Activated T-helper 1 cell treated with anti-CD3 and anti-CD28 coated beads, Interleukin-12 subunit alpha, Interleukin-12 subunit beta, Interleukin-2, Interleukin-4 antibody, amounts not matched to agents 30 ng/mL and 10 ng/mL and 1 ng/mL, durations not matched to agents 14 hours and 24 hours and 36 hours (primary cell): ENCODE results near the gene COL25A1. TPM values are rescaled to one million over a fixed set of nuclear protein-coding genes. Genes with fewer than 3 reads are reported as not detected.
A peak's percentile ranks its signal among the peaks of the same experiment; 100 is the strongest.

Experiments
- DNase-seq: peaks from one replicate; pipeline ENCODE4 v3.0.0; 2021; ENCODE audit warnings: low spot score
- H3K27ac Mint-ChIP-seq: one replicate; pipeline ENCODE4 v1.8.0; 2021; ENCODE audit warnings: mild to moderate bottlenecking, mixed read lengths
- H3K27me3 Mint-ChIP-seq: one replicate; pipeline ENCODE4 v1.8.0; 2022; ENCODE audit warnings: mild to moderate bottlenecking, moderate library complexity, mixed read lengths; ENCODE audit not compliant: insufficient read depth
- H3K36me3 Mint-ChIP-seq: one replicate; pipeline ENCODE4 v1.8.0; 2021; ENCODE audit warnings: low read depth, mixed read lengths
- H3K4me1 Mint-ChIP-seq: one replicate; pipeline ENCODE4 v1.8.0; 2021; ENCODE audit warnings: low read depth, mixed read lengths
- H3K4me3 Mint-ChIP-seq: one replicate; pipeline ENCODE4 v1.8.0; 2021; ENCODE audit warnings: mild to moderate bottlenecking, moderate library complexity, mixed read lengths
- H3K9me3 Mint-ChIP-seq: one replicate; pipeline ENCODE4 v1.8.0; 2021; ENCODE audit warnings: mixed read lengths
- intact Hi-C: fragments of 100-400 bp; cut with micrococcal nuclease; formaldehyde crosslinking; loops from one replicate; pipeline ENCODE4 v1.15.1; 2024
- total RNA-seq: library from RNA; stranded (reverse); gene quantifications from 2 replicates; pipeline ENCODE4 v1.2.3, GENCODE V29; 2022

The COL25A1 gene
- not detected in 2 replicates for total RNA-seq

GRCh38 chr4:109302361-109303139, at the start of gene COL25A1:
COL25A1 (minus strand) TSS chr4:109302658.
- peak; percentile 21 for DNase-seq
- Mint-ChIP-seq H3K9me3 (no peaks in the 10 kb centered on the region), H3K36me3 (peaks cover 2% of the 10 kb centered on the region), H3K4me1 (no peaks in the 10 kb centered on the region), H3K4me3 (peak within 1 kb of the TSS; percentile 68), H3K27ac (no peak within 1 kb of the TSS), H3K27me3 (peaks cover 66% of the 10 kb centered on the region)
- intact Hi-C loops, result loop anchor here (5.0 kb wide), 1 partner anchor 105 kb away; no protein-coding TSS in a partner anchor

DNA sequence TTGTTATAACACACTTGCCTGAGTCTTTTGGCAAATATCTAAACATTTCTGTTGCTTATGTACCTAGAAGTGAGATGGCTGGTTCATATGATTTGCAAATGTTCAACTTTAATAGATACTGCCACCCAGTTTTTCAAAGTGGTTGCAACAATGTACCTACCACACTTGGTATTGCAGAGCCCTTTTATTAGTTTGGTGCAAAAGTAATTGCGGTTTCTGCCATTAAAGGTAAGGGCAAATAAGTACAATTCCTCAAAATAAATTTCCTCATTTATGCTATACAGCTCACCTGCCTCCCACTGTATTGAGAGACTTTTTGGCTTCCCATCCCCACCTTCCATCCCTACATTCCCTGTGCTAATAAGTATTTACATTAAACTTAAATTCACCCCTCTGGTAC, 47.7 kb upstream of the COL25A1 start:
- Mint-ChIP-seq H3K27ac (no peak overlapping the region), H3K4me1 (no peaks in the 10 kb centered on the region), H3K4me3 (no peak overlapping the region), H3K9me3 (peaks cover 6% of the 10 kb centered on the region), H3K27me3 (peaks cover 28% of the 10 kb centered on the region), H3K36me3 (no peaks in the 10 kb centered on the region)
- intact Hi-C loops, result no loop called here
- no peak for DNase-seq

GRCh38 chr4:109334129-109335105, 32.0 kb upstream of the COL25A1 start:
- Mint-ChIP-seq H3K27ac (no peak overlapping the region), H3K4me1 (no peaks in the 10 kb centered on the region), H3K36me3 (no peaks in the 10 kb centered on the region), H3K27me3 (peaks cover 15% of the 10 kb centered on the region), H3K4me3 (no peak overlapping the region), H3K9me3 (no peaks in the 10 kb centered on the region)
- no peak for DNase-seq
- intact Hi-C loops, result no loop called here

- Mint-ChIP-seq H3K4me3 (no peak overlapping the region), H3K27me3 (peaks cover 12% of the 10 kb centered on the region), H3K4me1 (no peaks in the 10 kb centered on the region), H3K27ac (no peak overlapping the region), H3K36me3 (no peaks in the 10 kb centered on the region), H3K9me3 (no peaks in the 10 kb centered on the region)
- intact Hi-C loops, result no loop called here
- DNase-seq, result no peak
Measured at GRCh38 chr4:109332926-109333464, 30.5 kb upstream of the COL25A1 start.

GRCh38 chr4:109327641-109328040, 25.2 kb upstream of the COL25A1 start:
- no peak overlapping the region for H3K4me3 Mint-ChIP-seq
- H3K4me1 Mint-ChIP-seq, result no peaks in the 10 kb centered on the region

DNA sequence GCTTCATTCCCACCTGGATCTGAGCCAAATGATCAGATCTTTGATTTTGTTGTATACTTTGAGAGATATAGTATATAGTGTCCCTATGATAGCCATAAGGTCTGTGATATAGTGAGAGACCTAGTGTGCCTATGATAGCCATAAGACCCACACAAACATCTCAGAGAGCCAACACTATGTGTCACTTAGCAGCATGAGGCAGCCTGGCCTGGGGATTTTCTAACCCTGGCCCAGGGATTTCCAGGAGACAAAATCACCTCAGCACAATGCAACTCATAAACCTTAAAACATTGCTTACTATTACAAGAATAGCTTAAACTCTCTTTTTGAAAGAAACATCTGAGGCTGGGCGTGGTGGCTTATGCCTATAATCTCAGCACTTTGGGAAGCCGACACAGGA, 23.2 kb upstream of the COL25A1 start:
- no peak for DNase-seq
- H3K27me3 Mint-ChIP-seq, result peaks cover 8% of the 10 kb centered on the region
- H3K4me1 Mint-ChIP-seq, result no peaks in the 10 kb centered on the region

More at GRCh38 chr4:109327641-109328040, 25.2 kb upstream of the COL25A1 start:
- Mint-ChIP-seq H3K27me3 (peaks cover 10% of the 10 kb centered on the region), H3K36me3 (no peaks in the 10 kb centered on the region), H3K9me3 (peaks cover 14% of the 10 kb centered on the region), H3K27ac (no peak overlapping the region)
- no peak for DNase-seq
- intact Hi-C loops, result no loop called here

DNA sequence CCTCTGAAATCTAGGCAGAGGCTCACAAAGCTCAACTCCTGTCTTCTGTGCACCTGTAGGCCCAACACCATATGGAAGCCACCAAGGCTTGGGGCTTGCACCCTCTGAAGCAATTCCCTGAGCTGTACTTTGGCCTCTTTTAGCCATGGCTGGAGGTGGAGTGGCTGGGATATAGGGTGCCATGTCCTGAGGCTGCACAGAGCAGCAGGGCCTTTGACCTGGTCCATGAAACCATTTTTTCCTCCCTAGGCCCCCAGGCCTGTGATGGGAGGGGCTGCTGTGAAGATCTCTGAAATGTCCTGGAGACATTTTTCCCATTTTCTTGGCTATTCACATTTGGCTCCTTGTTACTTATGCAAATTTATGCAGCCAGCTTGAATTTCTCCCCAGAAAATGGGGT, 20.9 kb upstream of the COL25A1 start:
- no peak for DNase-seq
- Mint-ChIP-seq H3K9me3 (peaks cover 21% of the 10 kb centered on the region), H3K27ac (no peak overlapping the region), H3K36me3 (no peaks in the 10 kb centered on the region), H3K27me3 (peaks cover 2% of the 10 kb centered on the region), H3K4me1 (no peaks in the 10 kb centered on the region), H3K4me3 (no peak overlapping the region)
- intact Hi-C loops, result no loop called here

More for the DNA sequence above, 23.2 kb upstream of the COL25A1 start:
- Mint-ChIP-seq H3K4me3 (no peak overlapping the region), H3K9me3 (peaks cover 21% of the 10 kb centered on the region), H3K36me3 (no peaks in the 10 kb centered on the region), H3K27ac (no peak overlapping the region)
- intact Hi-C loops, result no loop called here

- Mint-ChIP-seq H3K4me3 (no peak overlapping the region), H3K27ac (no peak overlapping the region), H3K36me3 (no peaks in the 10 kb centered on the region), H3K4me1 (no peaks in the 10 kb centered on the region), H3K27me3 (no peaks in the 10 kb centered on the region), H3K9me3 (peaks cover 25% of the 10 kb centered on the region)
- intact Hi-C loops, result no loop called here
- DNase-seq, result no peak
Measured at GRCh38 chr4:109321232-109321631, 18.8 kb upstream of the COL25A1 start.

- Mint-ChIP-seq H3K4me3 (no peak overlapping the region), H3K27ac (no peak overlapping the region), H3K4me1 (no peaks in the 10 kb centered on the region), H3K27me3 (peaks cover 2% of the 10 kb centered on the region), H3K9me3 (peaks cover 25% of the 10 kb centered on the region), H3K36me3 (no peaks in the 10 kb centered on the region)
- intact Hi-C loops, result no loop called here
- no peak for DNase-seq
Measured at GRCh38 chr4:109319684-109320083, 17.2 kb upstream of the COL25A1 start.

GRCh38 chr4:109319156-109319555, 16.7 kb upstream of the COL25A1 start:
- H3K27ac Mint-ChIP-seq, result no peak overlapping the region
- H3K36me3 Mint-ChIP-seq, result no peaks in the 10 kb centered on the region
- peaks cover 2% of the 10 kb centered on the region for H3K27me3 Mint-ChIP-seq
- H3K4me1 Mint-ChIP-seq, result no peaks in the 10 kb centered on the region
- H3K4me3 Mint-ChIP-seq, result no peak overlapping the region
- intact Hi-C loops, result no loop called here
- no peak for DNase-seq
- H3K9me3 Mint-ChIP-seq, result peaks cover 26% of the 10 kb centered on the region

- no peak overlapping the region for H3K27ac Mint-ChIP-seq
- peaks cover 4% of the 10 kb centered on the region for H3K27me3 Mint-ChIP-seq
- H3K36me3 Mint-ChIP-seq, result peaks cover 4% of the 10 kb centered on the region
- H3K9me3 Mint-ChIP-seq, result peaks cover 18% of the 10 kb centered on the region
- H3K4me3 Mint-ChIP-seq, result no peak overlapping the region
- H3K4me1 Mint-ChIP-seq, result no peaks in the 10 kb centered on the region
- intact Hi-C loops, result no loop called here
- DNase-seq, result no peak
Measured at GRCh38 chr4:109315818-109316217, 13.4 kb upstream of the COL25A1 start.

DNA sequence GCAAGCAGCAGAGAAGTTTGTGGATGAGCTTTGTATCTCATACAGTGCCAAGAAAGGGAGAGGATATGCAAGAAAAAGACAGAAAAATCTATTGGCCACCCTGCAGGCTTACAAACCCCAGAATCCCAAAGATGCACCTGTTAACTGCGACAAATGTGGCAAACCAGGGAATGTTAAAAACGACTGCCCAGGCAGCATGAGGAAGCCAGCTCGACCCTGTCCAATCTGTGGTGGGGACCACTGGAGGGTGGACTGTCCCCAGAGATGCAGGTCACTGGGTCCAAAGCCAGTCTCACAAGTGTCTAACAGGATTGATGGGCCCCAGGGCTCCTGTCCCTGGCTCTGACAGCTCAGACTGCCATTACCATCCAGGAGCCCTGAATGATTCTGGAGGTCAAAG, 12.9 kb upstream of the COL25A1 start:
- H3K4me3 Mint-ChIP-seq, result no peak overlapping the region
- intact Hi-C loops, result no loop called here
- no peak for DNase-seq
- H3K27me3 Mint-ChIP-seq, result peaks cover 4% of the 10 kb centered on the region
- peaks cover 18% of the 10 kb centered on the region for H3K9me3 Mint-ChIP-seq
- peaks cover 4% of the 10 kb centered on the region for H3K36me3 Mint-ChIP-seq
- no peak overlapping the region for H3K27ac Mint-ChIP-seq
- no peaks in the 10 kb centered on the region for H3K4me1 Mint-ChIP-seq
